T47D (cell line): ENCODE data around the gene ADAM12.

ENCODE experiments used
- DNase-seq, 2 experiments: peaks; one replicate each; pipeline versions ENCODE4 v3.0.0 to v3.0.0-alpha.2; 2011 to 2012; ENCODE audit warnings: low read depth in 1 of 2, low spot score in 1 of 2
- JUND ChIP-seq: IDR thresholded peaks from 2 replicates; pipeline ENCODE4 v1.6.1; 2012; ENCODE audit warnings: low read depth
- in situ Hi-C: cut with HindIII; loops from 2 replicates; pipeline ENCODE4 v1.10.0; 2016; ENCODE audit warnings: low sequenced_read_pairs, low pct_unique_long_range_greater_than_20kb

ADAM12 gene

DNA sequence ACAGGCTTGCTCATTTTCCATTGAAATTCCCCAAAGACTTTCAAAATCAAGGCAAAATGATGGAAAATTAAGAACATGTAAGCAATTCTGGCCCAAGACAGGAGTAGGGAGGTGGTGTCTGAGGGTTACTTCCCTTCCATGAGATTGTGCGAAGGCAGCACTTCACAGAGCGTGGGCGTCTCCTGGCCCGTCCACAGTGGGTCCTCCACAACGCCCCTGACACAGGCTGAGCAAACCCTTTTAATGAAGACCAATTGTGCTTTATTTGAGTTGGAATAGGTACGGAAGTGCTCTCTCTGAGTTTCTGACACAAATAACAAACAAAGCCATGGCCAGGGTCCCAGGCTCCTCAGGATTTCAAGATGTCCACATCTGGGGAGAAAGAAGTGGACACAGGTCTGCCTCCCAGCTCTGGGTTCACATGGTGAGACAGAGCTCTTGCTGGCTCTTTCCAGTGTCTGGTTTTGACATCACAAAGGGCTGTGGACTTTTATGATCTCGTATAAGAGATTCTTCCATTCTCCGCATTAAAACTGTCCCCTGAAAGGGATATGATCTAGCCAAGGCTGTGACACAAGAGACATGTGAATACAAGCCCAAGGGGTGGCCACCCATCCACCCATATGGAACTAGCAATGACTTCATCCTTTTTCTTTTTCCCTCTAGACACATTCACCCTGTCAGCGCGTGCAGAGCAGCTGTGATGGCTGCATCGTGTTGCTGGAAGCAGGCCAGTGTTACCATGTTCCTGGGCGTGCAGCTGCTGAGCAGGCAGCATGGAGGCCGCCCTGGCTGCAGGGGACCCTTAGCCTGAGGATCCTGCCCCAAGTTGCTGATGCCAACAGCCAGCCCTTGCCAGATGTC is 145.6 kb downstream of the ADAM12 start:
- DNase-seq, result no peak
- in situ Hi-C loops, result no loop called here
- TF ChIP-seq JUND, result no peak

DNA sequence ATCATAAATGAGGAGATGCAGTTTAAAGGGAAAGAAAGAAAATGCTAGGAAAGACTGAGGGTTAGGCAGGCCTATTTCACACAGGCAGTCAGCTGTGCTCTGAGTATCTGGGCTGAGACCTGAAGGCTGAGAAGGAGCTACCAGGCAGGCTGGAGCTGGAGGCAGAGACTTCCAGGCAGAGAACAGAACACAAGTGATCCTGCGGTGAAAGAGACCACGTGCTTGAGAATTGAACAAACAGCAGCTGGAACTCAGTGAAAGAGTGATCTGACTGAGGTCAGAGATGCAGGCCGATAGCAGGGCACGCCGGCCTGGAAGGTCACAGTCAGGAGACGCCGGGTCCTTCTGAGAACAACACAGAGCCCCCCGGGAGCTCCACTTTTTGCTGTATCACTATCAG is 147.8 kb downstream of the ADAM12 start:
- TF ChIP-seq JUND, result no peak
- in situ Hi-C loops, result no loop called here
- no peak for DNase-seq

DNA sequence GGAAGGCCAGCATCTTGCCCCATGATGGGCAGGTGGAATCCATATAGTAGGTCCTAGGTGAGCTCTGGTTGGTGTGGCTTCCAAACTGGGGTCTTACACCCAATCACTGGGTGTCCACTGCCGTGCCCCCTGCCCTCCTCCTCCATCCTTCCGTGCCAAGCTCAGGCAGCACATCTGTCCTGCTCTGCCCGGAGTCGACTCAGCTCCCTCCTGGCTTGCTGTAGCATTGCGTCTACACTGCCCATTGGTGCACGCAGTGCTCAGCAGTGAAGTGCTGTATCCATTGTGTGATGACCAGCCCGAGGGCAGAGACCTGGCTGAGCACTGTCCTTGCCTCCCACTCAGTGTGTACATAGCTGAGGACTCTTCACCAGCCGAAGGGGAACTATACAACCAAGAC is 148.4 kb downstream of the ADAM12 start:
- no peak for DNase-seq
- in situ Hi-C loops, result no loop called here
- TF ChIP-seq JUND, result no peak

DNA sequence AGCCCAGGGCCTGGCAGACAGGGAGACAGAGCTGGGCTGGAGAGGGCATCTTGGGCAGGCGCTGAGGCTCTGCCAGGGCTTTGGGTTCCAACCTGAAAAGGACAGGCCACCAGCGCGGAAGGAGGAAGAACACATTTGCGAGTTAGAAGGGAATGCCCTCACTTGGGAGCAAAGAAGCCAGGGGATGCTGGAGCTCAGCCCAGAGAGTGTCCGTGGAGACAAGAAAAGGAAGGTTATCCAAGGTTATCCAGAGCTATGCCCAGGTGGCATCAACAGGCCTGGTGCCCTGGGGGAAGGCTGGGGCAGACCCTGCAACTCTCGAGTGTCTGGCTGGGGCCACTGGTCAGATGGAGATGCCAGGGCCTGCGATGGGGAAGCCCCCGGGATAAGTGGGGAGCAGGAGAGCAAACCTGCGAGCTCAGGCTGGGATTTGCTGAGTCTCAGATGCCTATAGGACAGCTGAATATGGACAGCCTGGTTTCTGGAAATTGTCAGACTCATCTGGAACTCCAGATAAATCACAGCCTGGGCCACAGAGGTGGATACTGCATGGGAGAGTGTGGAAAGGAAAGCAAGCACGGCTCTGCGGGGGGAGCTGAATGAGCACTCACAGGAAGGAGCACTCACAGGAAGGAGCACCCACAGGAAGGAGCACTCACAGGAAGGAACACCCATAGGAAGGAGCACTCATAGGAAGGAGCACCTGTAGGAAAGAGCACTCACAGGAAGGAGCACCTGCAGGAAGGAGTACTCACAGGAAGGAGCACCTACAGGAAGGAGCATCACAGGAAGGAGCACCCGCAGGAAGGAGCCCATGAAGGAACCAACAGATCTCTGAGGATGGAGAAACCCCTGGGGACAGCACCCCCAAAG is 152.1 kb downstream of the ADAM12 start:
- DNase-seq, result no peak
- TF ChIP-seq JUND, result no peak
- in situ Hi-C loops, result no loop called here

DNA sequence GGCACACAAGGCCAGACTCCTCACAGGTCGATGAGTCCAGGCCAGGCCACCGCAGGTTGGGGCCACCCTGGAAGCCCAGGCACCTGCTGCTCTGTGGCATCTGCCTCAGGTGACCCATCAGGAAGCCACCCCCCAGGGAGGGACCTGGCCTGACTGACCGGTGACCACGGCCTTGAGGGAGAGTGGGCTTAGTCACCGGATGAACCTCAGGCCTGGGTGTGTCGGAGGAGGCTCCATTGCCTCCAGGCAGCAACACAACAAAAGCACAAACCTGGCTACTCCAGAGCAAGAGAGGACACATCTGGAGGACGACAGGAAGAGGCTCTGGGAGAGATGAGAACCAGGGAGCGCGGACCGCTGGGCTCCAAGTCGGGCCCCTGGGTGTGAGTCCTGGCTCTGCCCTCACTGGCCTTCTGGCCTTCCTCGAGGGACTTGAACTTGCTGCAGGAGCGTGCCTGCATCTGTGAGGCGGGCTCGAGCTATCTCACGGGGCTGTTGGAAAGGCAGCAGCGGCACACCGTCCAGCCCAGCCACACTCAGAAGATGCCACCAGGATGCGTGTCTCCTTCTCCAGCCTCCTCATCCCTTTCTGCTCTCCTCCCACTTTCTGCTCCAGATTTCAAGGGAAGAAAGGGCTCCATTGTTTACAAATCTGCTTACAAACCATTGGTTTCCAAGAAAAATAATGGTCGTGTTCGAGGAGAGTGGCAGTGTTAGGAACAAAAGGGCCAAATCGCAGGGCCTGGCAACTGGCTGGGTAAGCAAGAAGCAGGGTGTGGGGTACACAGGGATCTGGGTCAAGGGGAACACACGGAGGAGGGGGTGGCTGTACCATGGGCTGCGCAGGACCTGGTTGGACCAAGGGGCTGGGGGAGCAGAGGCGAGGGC is 152.9 kb downstream of the ADAM12 start:
- TF ChIP-seq JUND, result no peak
- in situ Hi-C loops, result no loop called here
- no peak for DNase-seq

DNA sequence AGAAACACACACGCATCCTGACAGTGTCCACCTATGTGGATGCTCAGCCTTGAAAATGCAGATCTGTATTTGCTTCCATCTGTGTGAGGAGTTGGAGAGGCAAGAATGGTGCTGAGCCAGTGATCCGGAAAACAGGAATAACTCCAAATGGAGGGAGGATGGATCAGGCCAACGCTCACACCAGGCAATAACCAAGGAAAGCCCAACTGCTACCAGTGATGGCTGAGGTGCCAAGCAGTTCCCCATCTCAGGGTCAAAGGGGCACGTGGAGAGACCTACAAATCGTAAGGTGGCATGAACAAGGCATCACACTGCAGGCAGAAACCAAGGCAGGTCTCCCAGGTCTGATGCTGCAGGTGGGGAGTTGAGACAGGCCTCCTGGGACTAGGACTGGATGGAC is 153.6 kb downstream of the ADAM12 start:
- no peak for TF ChIP-seq JUND
- in situ Hi-C loops, result no loop called here
- no peak for DNase-seq

DNA sequence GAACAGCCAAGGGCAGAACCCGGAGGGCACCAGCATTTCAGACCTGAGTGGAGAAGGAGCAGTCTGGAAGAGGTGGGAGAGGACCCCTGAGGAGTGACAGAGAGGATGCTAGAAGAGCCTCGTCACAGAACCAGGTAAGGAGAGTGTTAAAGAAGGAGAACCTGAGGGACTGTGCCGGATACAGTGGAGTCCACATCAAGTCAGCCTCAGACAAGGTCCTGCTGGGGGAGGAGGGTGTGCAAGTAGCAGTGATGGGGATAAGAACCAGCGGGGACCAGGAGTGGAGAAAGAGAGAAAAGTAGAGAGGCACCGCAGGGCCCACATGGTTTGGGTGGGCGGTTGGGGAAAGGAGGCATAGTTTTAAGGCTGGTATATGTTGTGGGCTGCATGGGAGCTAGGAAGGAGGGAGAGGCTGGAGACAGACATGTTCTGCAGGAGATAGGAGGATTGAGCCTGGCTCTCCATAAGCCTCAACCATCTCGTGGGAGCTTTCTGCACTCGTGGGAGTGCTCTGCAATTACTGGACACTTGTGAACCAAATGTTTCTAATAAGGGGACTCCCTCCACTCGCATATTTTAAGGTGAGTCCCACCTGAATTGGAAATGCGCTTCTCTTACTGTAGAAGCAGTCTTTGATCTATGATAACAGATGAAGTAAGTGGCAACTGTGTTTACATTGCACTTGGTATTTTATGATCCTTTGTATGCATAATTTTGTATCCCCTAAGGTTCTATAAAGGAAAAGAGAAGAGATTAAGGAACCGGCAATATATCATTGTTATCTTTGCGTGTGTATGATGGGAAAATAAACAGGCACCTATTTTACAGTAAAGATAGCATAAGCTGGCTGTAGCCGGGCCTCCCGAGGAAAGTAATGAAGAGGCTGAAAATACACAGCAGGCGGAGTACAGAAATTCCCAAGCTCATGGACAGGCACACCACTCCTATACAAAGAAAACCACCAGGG is 154.8 kb downstream of the ADAM12 start:
- TF ChIP-seq JUND, result no peak
- in situ Hi-C loops, result no loop called here
- DNase-seq, result no peak

DNA sequence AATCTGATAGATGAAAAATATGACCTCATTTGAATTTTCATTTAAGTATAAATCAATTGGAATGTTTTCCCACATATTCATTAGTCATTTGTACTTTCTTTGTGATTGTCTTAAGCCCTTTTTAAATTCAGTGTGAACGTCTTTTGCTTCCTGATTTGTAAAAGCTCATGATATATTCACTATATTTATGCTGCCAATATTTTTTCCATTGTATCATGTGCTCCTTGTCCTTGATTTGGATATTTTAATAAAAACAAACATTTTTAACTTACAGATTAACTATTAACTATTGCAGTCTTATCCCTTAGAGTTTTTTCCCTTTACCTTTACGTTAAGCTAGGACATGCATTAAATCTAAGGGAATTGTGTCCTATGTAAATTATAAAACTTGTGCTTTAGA is 157.7 kb downstream of the ADAM12 start:
- TF ChIP-seq JUND, result no peak
- in situ Hi-C loops, result no loop called here
- DNase-seq, result no peak

DNA sequence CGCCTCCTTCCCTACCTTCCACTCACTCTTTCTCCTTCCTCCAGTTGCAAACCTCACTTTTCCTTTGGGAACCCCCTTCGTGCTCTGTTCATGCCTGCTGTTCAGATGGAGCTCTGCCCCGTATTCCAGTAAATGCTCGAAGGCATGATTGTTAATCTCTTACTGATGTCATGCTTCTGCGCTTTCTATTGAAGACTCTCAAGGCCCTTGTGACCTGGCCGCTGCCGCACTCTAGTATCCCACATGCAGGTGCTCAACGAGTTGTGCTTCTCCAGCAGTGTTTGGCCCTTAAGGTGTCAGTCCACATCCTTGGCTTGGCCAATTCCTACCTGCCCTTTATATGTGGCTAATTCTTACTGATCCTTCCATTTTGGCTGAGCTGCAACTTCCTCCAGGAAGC is 158.6 kb downstream of the ADAM12 start:
- in situ Hi-C loops, result no loop called here
- DNase-seq, result no peak
- no peak for TF ChIP-seq JUND

DNA sequence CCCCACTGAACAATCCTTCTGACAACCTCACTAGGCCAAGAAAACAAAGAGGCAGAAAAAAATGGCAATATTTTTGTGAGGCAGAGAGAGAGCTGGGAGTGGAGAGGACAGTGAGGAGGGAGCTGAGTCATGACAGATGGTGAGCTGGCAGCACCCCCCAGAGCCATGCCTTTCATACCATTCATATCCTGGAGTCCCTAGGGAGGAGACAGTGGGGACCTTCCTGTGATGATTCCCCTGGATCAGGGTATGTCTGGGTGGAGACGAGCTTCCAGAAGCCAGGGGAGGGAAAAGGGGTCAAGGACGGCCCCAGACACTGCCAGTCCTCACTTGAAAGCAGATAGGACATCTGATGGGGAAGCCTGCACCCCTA is 160.5 kb downstream of the ADAM12 start:
- DNase-seq, result no peak
- in situ Hi-C loops, result no loop called here
- no peak for TF ChIP-seq JUND

DNA sequence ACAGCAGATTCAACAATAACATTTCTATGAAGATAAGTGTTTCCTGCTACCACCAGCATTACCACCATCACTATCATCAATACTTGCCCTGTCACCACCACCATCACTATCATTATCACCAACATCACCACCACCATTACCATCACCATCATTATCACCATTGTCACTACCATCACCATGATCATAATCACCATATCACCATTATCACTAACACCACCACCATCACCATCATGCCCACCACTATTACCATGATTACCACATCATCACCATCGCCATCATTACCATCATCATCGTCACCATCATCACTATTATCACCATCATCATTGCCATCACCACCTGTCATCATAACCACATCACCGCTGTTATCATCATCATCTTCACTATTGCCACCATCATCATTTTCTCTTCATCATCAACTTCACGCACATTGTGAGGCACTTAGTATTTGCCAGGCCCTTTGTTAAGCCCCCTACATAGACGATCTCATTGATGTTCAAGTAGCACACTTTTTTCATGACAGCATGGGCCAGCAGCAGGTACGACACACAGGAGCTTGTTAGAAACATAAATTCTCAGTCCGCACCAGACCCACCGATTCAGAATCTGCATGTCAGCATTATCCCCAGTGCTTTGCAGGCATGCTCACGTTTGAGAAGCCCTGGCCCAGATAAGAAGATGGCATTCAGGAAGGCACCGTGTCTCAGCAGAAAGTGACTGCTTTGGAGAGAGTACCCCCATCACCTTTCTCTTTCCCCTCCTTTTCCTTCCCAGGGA is 161.1 kb downstream of the ADAM12 start:
- no peak for TF ChIP-seq JUND
- in situ Hi-C loops, result no loop called here
- DNase-seq, result no peak
